Spleen (tissue), 11 donors: ENCODE measurements around the gene MEGF6. TPM values are rescaled to one million over a fixed set of nuclear protein-coding genes. Genes with fewer than 3 reads are reported as not detected.

Experiments
- DNase-seq: peaks from one replicate; pipeline ENCODE4 v3.0.0-alpha.2; 2020
- H3K27ac ChIP-seq, 8 donors: fragments of 200-600 bp; sonication (generic) in 7 of 8; 1 replicate in 4 of 8; 2 replicates in 4 of 8; pipeline versions ENCODE4 v1.5.0 to v1.8.0; 2016 to 2021; ENCODE audit warnings: inconsistent platforms in 4 of 8, mild to moderate bottlenecking in 4 of 8, moderate library complexity in 1 of 8
- H3K27me3 ChIP-seq, 7 donors: fragments of 200-600 bp; sonication (generic) in 6 of 7; replicated peaks in 1 of 7; 1 replicate in 4 of 7; 2 replicates in 3 of 7; pipeline versions ENCODE4 v1.5.0 to v1.8.0; 2016 to 2021; ENCODE audit warnings: inconsistent platforms in 3 of 7, mild to moderate bottlenecking in 1 of 7
- H3K36me3 ChIP-seq, 6 donors: fragments of 200-600 bp; sonication (generic) in 5 of 6; 1 replicate in 4 of 6; 2 replicates in 2 of 6; pipeline versions ENCODE4 v1.5.0 to v1.8.0; 2016 to 2021; ENCODE audit warnings: inconsistent platforms in 2 of 6
- H3K4me1 ChIP-seq, 6 donors: fragments of 200-600 bp; sonication (generic) in 5 of 6; 1 replicate in 3 of 6; 2 replicates in 3 of 6; pipeline versions ENCODE4 v1.5.0 to v1.8.0; 2016 to 2021; ENCODE audit warnings: inconsistent platforms in 3 of 6
- H3K4me3 ChIP-seq, 8 donors: fragments of 200-600 bp; sonication (generic) in 7 of 8; 1 replicate in 4 of 8; 2 replicates in 4 of 8; pipeline versions ENCODE4 v1.5.0 to v1.8.0; 2016 to 2021; ENCODE audit warnings: inconsistent platforms in 4 of 8, mild to moderate bottlenecking in 4 of 8, moderate library complexity in 2 of 8
- H3K9me3 ChIP-seq, 8 donors: fragments of 200-600 bp; sonication (generic) in 7 of 8; 1 replicate in 4 of 8; 2 replicates in 4 of 8; pipeline versions ENCODE4 v1.5.0 to v1.8.0; 2016 to 2021; ENCODE audit warnings: inconsistent platforms in 4 of 8
- POLR2A ChIP-seq, 3 donors: fragments of 450-650 bp; IDR thresholded peaks; one replicate each; pipeline ENCODE4 v1.5.1; 2017; ENCODE audit warnings: antibody characterized with exemption in 3 of 3, mild to moderate bottlenecking in 1 of 3
- POLR2AphosphoS5 ChIP-seq, 3 donors: sonication (generic); formaldehyde crosslinking; IDR thresholded peaks; one replicate each; pipeline ENCODE4 v1.5.1; 2017; ENCODE audit warnings: antibody characterized with exemption in 3 of 3
- WGBS, 5 donors: extraction: QIAGEN DNeasy Blood & Tissue Kit in 3 of 5; methylation state at CpG; one replicate each; pipeline versions ENCODE4 v1.1.5 to v1.1.7; 2013 to 2018; 5-methylcytosine and 5-hydroxymethylcytosine counted together
- intact Hi-C: fragments of 100-400 bp; cut with DNase I; formaldehyde crosslinking; loops from one replicate; pipeline ENCODE4 v1.15.0; 2023; ENCODE audit warnings: low total_unique reads
- polyA plus RNA-seq, 3 donors: library from polyadenylated mRNA; stranded (reverse); fragments of 200-250 nt; gene quantifications; one replicate each; pipeline ENCODE4 v1.2.1, GENCODE V29; 2013
- total RNA-seq, 7 donors: library from RNA; depleted of rRNA in 3 of 7; stranded (reverse); fragments of >200 nt in 3 of 7; fragmentation: NEBNext Ultra II Directional in 4 of 7; extraction: Animal tissue kit (Norgen Biotek cat#: 25700) in 4 of 7; gene quantifications; one replicate each; pipeline versions ENCODE4 v1.1.0 to v1.2.1, GENCODE V29; 2016 to 2021
- TF ChIP-seq, protein P1 (sequence below), 11 experiments: fragments of 200-600 bp in 7 of 11; fragments of 450-650 bp in 4 of 11; sonication (generic) in 4 of 11; IDR thresholded peaks in 8 of 11; conservative IDR thresholded peaks in 3 of 11; 1 replicate in 7 of 11; 2 replicates in 4 of 11; pipeline versions ENCODE4 v1.4.0 to v1.8.0; 2016 to 2021; ENCODE audit warnings: antibody characterized with exemption in 11 of 11, inconsistent platforms in 4 of 11, mild to moderate bottlenecking in 1 of 11
- donor health status: healthy with polysubstance abuse.
- donor health status: DM: no; HTN: no; CAD: no; lungs with moderate emphysema.
- donor health status: DM: no; HTN: no; CAD: no.
- donor health status: Bipolar disorder and iron deficiency.
- donor health status: healthy.
- donor health status: DM: no; HTN: no; CAD: no.
- donor health status: DM: yes; HTN: yes; CAD: no.

MEGF6 gene
- total and polyA plus RNA-seq, 10 donors = 8.7 to 39.5 (median 20.3) TPM

DNA sequence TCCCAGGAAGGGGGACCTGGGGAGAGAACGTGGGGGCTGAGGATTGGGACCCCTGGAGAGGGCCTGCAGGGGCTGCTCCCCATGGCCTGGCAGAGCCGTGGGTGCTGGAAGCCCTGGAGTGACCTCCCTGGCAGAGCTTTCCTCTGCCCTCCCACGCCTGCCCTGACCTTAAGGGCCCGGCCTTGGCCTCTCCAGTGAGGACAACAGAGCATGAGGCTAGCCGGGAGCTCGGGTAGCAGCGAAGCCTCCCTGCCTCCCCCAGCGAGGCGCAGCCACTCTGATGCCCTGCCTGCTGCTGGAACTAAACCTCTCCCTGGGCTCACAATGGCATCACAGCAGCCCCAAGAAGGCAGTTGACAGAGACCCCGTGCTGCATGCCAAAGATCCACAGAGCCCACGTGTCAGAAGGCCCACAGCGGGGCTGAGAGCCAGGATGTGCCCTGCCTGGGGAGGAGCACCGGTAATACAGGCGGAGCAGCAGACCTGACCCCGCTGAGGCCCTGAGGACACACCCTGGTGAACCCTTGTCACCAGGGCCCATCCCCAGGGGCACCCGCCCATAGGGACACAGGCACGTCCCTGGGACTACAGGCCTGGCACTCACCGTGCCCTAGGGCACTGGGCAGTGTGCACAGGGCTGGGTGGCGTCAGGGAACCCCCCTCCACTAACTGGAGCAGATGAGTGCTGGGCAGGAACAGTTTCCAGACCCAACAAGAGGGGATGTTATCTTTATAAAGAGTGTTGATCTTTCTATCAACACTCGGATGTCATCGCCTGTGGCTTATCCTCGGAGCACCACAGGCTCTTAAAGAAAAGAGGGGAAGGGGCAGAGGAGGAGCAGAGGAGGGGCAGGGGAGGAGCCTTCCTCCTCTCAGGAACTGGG lies 108.4 kb downstream of the MEGF6 start:
- WGBS, 5 donors = 78 to 87% (median 82%) methylated on average over 13 to 22 of the region's 22 CpGs
- no peak overlapping the region for H3K4me3 ChIP-seq
- peaks cover 0 to 40% (median 0%) of the 10 kb centered on the region in 6 donors for H3K36me3 ChIP-seq
- no peak overlapping the region for H3K27ac ChIP-seq
- H3K27me3 ChIP-seq = no peaks in the 10 kb centered on the region
- H3K4me1 ChIP-seq = peaks cover 0 to 29% (median 6%) of the 10 kb centered on the region in 6 donors
- intact Hi-C loops = no loop called here
- DNase-seq = no peak
- TF ChIP-seq POLR2AphosphoS5 (IDR thresholded peaks at IDR 0.05) (peak in 1 of 3 donors; percentile 37), POLR2A (IDR thresholded peaks at IDR 0.05) (no peak)
- no peaks in the 10 kb centered on the region for H3K9me3 ChIP-seq

DNA sequence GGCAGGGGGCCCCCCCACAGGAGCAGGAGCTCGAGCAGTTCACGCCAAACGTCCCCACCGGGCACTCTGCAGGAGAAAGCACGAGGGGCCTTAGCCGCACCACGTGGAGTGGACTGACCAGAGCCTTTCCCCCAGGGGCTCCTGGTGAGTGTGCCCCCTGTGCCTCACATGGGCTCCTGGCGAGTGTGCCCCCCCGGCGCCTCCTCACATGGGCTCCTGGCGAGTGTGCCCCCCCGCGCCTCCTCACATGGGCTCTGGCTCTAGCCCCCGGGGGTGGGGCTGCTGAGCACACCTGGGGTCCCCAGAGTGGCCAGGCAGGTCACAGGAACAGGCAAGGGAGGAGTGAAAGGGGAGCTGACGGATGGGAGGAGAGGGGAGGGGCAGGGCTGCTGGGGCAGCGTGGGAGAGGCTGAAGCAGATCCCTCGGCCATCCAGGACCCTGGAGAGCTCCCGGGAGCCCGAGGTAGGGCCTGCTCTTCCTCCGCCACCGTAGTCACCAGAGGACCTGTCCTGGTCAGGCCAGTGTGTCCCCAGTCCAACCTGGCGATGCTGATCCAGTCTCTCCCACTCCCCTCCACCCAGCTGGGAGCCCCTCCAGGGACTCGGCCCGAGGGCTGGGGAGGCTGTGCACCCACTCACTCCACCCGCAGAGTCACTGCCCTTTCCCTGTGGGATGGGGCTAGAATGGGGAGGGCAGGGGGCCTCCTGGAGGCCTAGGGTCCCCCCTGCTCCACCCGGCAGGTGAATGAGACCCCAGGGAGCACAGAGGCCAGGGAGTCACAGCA lies 109.3 kb downstream of the MEGF6 start:
- no peak overlapping the region for H3K4me3 ChIP-seq
- TF ChIP-seq, protein P1, sequence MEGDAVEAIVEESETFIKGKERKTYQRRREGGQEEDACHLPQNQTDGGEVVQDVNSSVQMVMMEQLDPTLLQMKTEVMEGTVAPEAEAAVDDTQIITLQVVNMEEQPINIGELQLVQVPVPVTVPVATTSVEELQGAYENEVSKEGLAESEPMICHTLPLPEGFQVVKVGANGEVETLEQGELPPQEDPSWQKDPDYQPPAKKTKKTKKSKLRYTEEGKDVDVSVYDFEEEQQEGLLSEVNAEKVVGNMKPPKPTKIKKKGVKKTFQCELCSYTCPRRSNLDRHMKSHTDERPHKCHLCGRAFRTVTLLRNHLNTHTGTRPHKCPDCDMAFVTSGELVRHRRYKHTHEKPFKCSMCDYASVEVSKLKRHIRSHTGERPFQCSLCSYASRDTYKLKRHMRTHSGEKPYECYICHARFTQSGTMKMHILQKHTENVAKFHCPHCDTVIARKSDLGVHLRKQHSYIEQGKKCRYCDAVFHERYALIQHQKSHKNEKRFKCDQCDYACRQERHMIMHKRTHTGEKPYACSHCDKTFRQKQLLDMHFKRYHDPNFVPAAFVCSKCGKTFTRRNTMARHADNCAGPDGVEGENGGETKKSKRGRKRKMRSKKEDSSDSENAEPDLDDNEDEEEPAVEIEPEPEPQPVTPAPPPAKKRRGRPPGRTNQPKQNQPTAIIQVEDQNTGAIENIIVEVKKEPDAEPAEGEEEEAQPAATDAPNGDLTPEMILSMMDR (IDR thresholded peaks at IDR 0.05 in 8 of 11, conservative IDR thresholded peaks at IDR 0.05 in 3 of 11) = no peak
- no peak for TF ChIP-seq POLR2A (IDR thresholded peaks at IDR 0.05)
- no peak for TF ChIP-seq POLR2AphosphoS5 (IDR thresholded peaks at IDR 0.05)
- peak; percentile 88 for DNase-seq
- H3K36me3 ChIP-seq = peaks cover 0 to 38% (median 0%) of the 10 kb centered on the region in 6 donors
- no peaks in the 10 kb centered on the region for H3K9me3 ChIP-seq
- H3K4me1 ChIP-seq = peaks cover 0 to 29% (median 6%) of the 10 kb centered on the region in 6 donors
- intact Hi-C loops = no loop called here
- 81 to 89% (median 83%) methylated on average over 15 to 26 of the region's 26 CpGs for WGBS, 5 donors
- H3K27ac ChIP-seq = no peak overlapping the region
- no peaks in the 10 kb centered on the region for H3K27me3 ChIP-seq

DNA sequence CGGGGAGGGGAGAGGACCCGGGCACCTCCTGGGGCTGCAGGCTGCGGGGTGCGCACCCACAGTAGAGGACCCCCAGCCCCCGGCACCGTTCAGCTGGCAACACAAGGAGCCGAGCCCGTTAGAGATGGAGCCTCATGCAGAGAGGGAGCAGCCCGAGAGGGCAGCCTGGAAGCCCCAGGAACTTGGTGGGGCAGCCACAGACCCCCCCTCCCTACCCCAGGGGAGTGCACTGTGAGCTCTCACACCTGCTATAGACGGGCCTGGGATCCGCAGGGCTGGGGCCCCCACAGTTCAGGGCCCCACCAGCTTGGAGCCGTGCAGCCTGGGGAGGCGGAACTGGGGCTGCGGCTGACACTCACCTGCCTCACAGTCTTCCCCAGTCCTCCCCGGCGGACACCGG lies 109.9 kb downstream of the MEGF6 start:
- Histone ChIP-seq H3K4me1 (peaks cover 0 to 29% (median 6%) of the 10 kb centered on the region in 6 donors), H3K4me3 (no peak overlapping the region), H3K27ac (no peak overlapping the region), H3K36me3 (peaks cover 0 to 36% (median 0%) of the 10 kb centered on the region in 6 donors), H3K27me3 (no peaks in the 10 kb centered on the region), H3K9me3 (no peaks in the 10 kb centered on the region)
- intact Hi-C loops = no loop called here
- TF ChIP-seq POLR2A (IDR thresholded peaks at IDR 0.05) (no peak), POLR2AphosphoS5 (IDR thresholded peaks at IDR 0.05) (no peak)
- TF ChIP-seq, protein P1 (IDR thresholded peaks at IDR 0.05 in 8 of 11, conservative IDR thresholded peaks at IDR 0.05 in 3 of 11) = no peak
- 81 to 92% (median 88%) methylated on average over 11 to 17 of the region's 17 CpGs; no CpG with 5 or more reads in 1 of the 5 donors for WGBS, 5 donors
- no peak for DNase-seq

DNA sequence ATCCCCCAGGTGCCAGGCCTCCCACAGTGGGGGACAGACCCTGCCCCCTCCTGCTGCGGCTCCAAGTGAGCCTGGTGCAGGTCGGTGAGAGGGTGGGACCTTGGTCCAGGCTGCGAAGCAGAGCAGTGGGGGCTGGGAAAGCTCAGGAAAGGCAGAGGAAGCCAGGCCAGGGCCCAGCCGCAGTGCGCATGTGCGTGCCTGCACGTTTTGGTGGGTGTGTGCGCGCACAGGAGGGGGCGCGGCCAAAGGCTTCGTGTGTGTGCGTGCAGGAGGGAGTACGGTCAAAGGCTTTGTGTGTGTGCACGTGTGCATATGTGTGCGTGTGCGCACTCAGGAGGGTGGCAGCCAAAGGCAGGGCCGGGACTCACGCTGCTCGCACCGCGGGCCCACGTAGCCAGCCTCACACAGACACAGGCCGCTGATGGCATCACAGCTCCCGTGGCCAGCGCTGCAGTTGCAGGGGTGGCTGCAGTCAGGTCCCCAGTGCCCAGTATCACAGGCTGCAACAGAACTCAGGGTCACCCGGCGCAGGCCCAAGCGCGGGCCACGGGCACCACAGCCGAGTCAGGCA lies 111.0 kb downstream of the MEGF6 start:
- DNase-seq = no peak
- no peaks in the 10 kb centered on the region for H3K27me3 ChIP-seq
- H3K9me3 ChIP-seq = no peaks in the 10 kb centered on the region
- H3K4me1 ChIP-seq = peaks cover 0 to 29% (median 6%) of the 10 kb centered on the region in 6 donors
- TF ChIP-seq POLR2AphosphoS5 (IDR thresholded peaks at IDR 0.05) = peak in 1 of 3 donors; percentile 44
- TF ChIP-seq, protein P1 (IDR thresholded peaks at IDR 0.05 in 8 of 11, conservative IDR thresholded peaks at IDR 0.05 in 3 of 11) = no peak
- no peak overlapping the region for H3K4me3 ChIP-seq
- intact Hi-C loops = no loop called here
- WGBS, 5 donors = 91 to 96% (median 93%) methylated on average over 26 to 32 of the region's 32 CpGs
- H3K27ac ChIP-seq = no peak overlapping the region
- peaks cover 0 to 29% (median 0%) of the 10 kb centered on the region in 6 donors for H3K36me3 ChIP-seq
